Liver (tissue), 9 donors: ENCODE data around the gene WNT2. TPM values are rescaled to one million over a fixed set of nuclear protein-coding genes. Genes with fewer than 3 reads are reported as not detected.

ENCODE experiments used
- DNase-seq: peaks from one replicate; pipeline ENCODE4 v3.0.0-alpha.2; 2017; ENCODE audit warnings: low spot score
- H3K27ac ChIP-seq, 2 donors: one replicate each; pipeline ENCODE4 v1.7.0; 2013; ENCODE audit warnings: inconsistent platforms in 2 of 2, low read length in 2 of 2, control low read depth in 1 of 2, low read depth in 1 of 2, mild to moderate bottlenecking in 1 of 2
- H3K27me3 ChIP-seq, 4 donors: one replicate each; pipeline versions ENCODE4 v1.6.1 to v1.7.0; 2013; ENCODE audit warnings: low read length in 3 of 4, inconsistent platforms in 1 of 4, mild to moderate bottlenecking in 1 of 4, moderate library complexity in 1 of 4; ENCODE audit not compliant: control insufficient read depth in 4 of 4, insufficient read depth in 4 of 4
- H3K36me3 ChIP-seq, 4 donors: one replicate each; pipeline versions ENCODE4 v1.6.1 to v1.7.0; 2013; ENCODE audit warnings: low read length in 3 of 4, mild to moderate bottlenecking in 3 of 4, low read depth in 1 of 4, moderate library complexity in 1 of 4; ENCODE audit not compliant: control insufficient read depth in 4 of 4, insufficient read depth in 3 of 4
- H3K4me1 ChIP-seq, 4 donors: one replicate each; pipeline versions ENCODE4 v1.6.1 to v1.7.0; 2013; ENCODE audit warnings: low read length in 3 of 4, mild to moderate bottlenecking in 3 of 4, moderate library complexity in 1 of 4; ENCODE audit not compliant: control insufficient read depth in 4 of 4, insufficient read depth in 4 of 4
- H3K4me3 ChIP-seq, 3 donors: one replicate each; pipeline versions ENCODE4 v1.6.1 to v1.7.0; 2013; ENCODE audit warnings: low read length in 3 of 3, control low read depth in 1 of 3, low read depth in 1 of 3, mild to moderate bottlenecking in 1 of 3
- H3K9ac ChIP-seq, 2 donors: one replicate each; pipeline ENCODE4 v1.7.0; 2013; ENCODE audit warnings: low read length in 2 of 2, mild to moderate bottlenecking in 2 of 2, moderate library complexity in 2 of 2, control low read depth in 1 of 2, low read depth in 1 of 2
- H3K9me3 ChIP-seq, 4 donors: one replicate each; pipeline versions ENCODE4 v1.6.1 to v1.7.0; 2013; ENCODE audit warnings: low read length in 3 of 4; ENCODE audit not compliant: control insufficient read depth in 4 of 4
- EGR1 ChIP-seq, 2 donors: IDR thresholded peaks; 2 replicates each; pipeline ENCODE4 v1.6.1; 2016 to 2018; ENCODE audit warnings: antibody characterized with exemption in 2 of 2, low read depth in 2 of 2
- FOXA2 ChIP-seq: IDR thresholded peaks from 2 replicates; pipeline ENCODE4 v1.6.1; 2016; ENCODE audit warnings: antibody characterized with exemption
- GABPA ChIP-seq, 2 donors: IDR thresholded peaks in 1 of 2; conservative IDR thresholded peaks in 1 of 2; 2 replicates each; pipeline ENCODE4 v1.6.1; 2016; ENCODE audit warnings: antibody characterized with exemption in 2 of 2, mild to moderate bottlenecking in 1 of 2, moderate library complexity in 1 of 2
- HNF4A ChIP-seq, 2 donors: conservative IDR thresholded peaks; 2 replicates each; pipeline ENCODE4 v1.6.1; 2016; ENCODE audit warnings: antibody characterized with exemption in 2 of 2, mild to moderate bottlenecking in 2 of 2
- HNF4G ChIP-seq: IDR thresholded peaks from 2 replicates; pipeline ENCODE4 v1.6.1; 2016; ENCODE audit warnings: antibody characterized with exemption
- JUND ChIP-seq, 2 donors: IDR thresholded peaks; 2 replicates each; pipeline ENCODE4 v1.6.1; 2016; ENCODE audit warnings: antibody characterized with exemption in 2 of 2
- RXRA ChIP-seq, 2 donors: IDR thresholded peaks; 2 replicates each; pipeline ENCODE4 v1.6.1; 2017 to 2018; ENCODE audit warnings: antibody characterized with exemption in 2 of 2, mild to moderate bottlenecking in 1 of 2
- SP1 ChIP-seq: IDR thresholded peaks from 2 replicates; pipeline ENCODE4 v1.6.1; 2018; ENCODE audit warnings: antibody characterized with exemption, mild to moderate bottlenecking
- TAF1 ChIP-seq: conservative IDR thresholded peaks from 2 replicates; pipeline ENCODE4 v1.6.1; 2016; ENCODE audit warnings: antibody characterized with exemption, mild to moderate bottlenecking
- WGBS: extraction: QIAGEN DNeasy Blood & Tissue Kit; methylation state at CpG from one replicate; pipeline ENCODE4 v1.1.7; 2013; 5-methylcytosine and 5-hydroxymethylcytosine counted together
- polyA plus RNA-seq, 2 donors: library from polyadenylated mRNA; stranded (reverse) in 1 of 2; unstranded in 1 of 2; fragments of 200-250 nt in 1 of 2; fragments of >200 nt in 1 of 2; fragmentation: Nextera tagmentation in 1 of 2; extraction: Ambion mirVana in 1 of 2; gene quantifications; one replicate each; pipeline versions ENCODE4 v1.2.1 to v1.2.3, GENCODE V29; 2013 to 2015
- total RNA-seq, 2 donors: library from RNA; depleted of rRNA; stranded (reverse); fragments of >200 nt; gene quantifications; one replicate each; pipeline ENCODE4 v1.2.3, GENCODE V29; 2014
- TF ChIP-seq, protein P1 (sequence below): IDR thresholded peaks from 2 replicates; pipeline ENCODE4 v1.6.1; 2016; ENCODE audit warnings: antibody characterized with exemption
- TF ChIP-seq, protein P2 (sequence below): fragments of 150-350 bp; IDR thresholded peaks from 2 replicates; pipeline ENCODE4 v1.5.1; 2017; ENCODE audit warnings: improper control_type of control experiment, low read depth, low read length; ENCODE audit not compliant: missing input control
- TF ChIP-seq, protein P3 (sequence below): IDR thresholded peaks from 2 replicates; pipeline ENCODE4 v1.6.1; 2016; ENCODE audit warnings: antibody characterized with exemption
- TF ChIP-seq, protein P4 (sequence below): IDR thresholded peaks from 2 replicates; pipeline ENCODE4 v1.6.1; 2016; ENCODE audit warnings: antibody characterized with exemption, mild to moderate bottlenecking
- donor health status: healthy.
- donor health status: healthy.
- donor health status: healthy.
- donor health status: healthy.
- donor health status: healthy.

The WNT2 gene
- total and polyA plus RNA-seq, 4 donors: 1.1 to 2.0 (median 1.6) TPM

DNA sequence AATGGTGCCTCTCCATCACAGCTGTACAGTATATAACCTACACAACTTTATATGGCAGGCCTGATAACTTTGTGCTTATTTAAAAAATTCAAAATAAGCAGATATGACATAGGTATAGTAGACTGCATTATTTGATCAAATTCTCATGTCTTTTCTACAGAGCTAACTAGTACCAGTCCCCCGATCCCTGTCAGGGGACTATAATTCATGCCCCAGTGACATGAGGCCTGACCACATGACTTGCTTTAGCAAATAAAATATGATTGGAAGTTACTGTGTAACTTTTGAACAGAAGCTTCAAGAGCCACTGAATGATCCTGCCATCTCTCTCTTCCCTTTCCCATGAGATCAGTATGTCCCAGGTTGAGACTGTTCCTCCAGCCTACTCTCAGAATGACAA lies 49.2 kb upstream of the WNT2 start:
- Histone ChIP-seq H3K4me1 (no peaks in the 10 kb centered on the region), H3K4me3 (no peak overlapping the region), H3K36me3 (no peaks in the 10 kb centered on the region), H3K27me3 (no peaks in the 10 kb centered on the region), H3K9me3 (no peaks in the 10 kb centered on the region), H3K9ac (no peak overlapping the region), H3K27ac (no peak overlapping the region)
- no peak for DNase-seq
- TF ChIP-seq HNF4G: no peak
- WGBS: 97% methylated on average over 1 of the region's 1 CpG

DNA sequence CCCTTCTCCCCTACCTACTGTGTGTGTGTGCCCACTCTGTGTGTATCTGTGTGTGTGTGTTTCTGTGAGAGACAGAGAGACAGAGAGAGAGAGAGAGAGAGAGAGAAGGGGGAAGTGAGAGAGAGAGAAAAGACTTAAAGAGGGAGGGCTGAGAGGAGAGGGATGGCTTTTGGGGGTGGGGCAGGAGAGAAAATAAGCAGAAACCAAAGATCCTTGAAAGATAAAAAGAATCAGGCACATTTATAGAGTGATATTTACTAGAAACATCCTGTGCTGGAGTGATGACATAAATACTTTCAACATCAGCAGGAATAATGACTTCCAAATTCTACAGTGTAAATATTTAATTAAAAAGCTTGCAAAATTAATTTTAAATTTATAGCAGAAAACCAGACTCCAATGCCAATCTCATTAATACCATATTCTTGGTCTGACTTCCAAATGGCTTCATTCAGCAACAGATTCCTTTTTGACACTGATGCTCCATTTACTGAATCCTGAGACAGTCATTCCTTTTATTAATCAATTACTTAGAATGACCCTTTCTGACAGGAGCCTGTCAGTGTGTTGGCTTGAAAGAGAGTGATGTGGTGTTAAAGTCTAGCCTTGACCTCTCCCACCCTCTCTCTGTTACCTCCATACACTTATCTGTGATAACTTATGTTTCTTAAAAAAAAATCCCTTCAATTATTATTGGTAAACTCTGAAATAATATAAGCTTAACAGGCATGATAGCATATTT lies 41.7 kb upstream of the WNT2 start:
- Histone ChIP-seq H3K4me1 (no peaks in the 10 kb centered on the region), H3K27ac (no peak overlapping the region), H3K27me3 (no peaks in the 10 kb centered on the region), H3K36me3 (no peaks in the 10 kb centered on the region), H3K9ac (no peak overlapping the region), H3K4me3 (no peak overlapping the region), H3K9me3 (no peaks in the 10 kb centered on the region)
- no peak for DNase-seq
- TF ChIP-seq JUND (IDR thresholded peaks at IDR 0.05) (no peak), HNF4G (no peak), EGR1 (IDR thresholded peaks at IDR 0.05; ENCODE audit: low read depth in 2 of 2) (no peak), HNF4A (conservative IDR thresholded peaks at IDR 0.05) (no peak), TAF1 (no peak), SP1 (no peak), RXRA (IDR thresholded peaks at IDR 0.05) (no peak), FOXA2 (no peak), GABPA (IDR thresholded peaks at IDR 0.05 in 1 of 2, conservative IDR thresholded peaks at IDR 0.05 in 1 of 2) (no peak)
- TF ChIP-seq, protein P1, sequence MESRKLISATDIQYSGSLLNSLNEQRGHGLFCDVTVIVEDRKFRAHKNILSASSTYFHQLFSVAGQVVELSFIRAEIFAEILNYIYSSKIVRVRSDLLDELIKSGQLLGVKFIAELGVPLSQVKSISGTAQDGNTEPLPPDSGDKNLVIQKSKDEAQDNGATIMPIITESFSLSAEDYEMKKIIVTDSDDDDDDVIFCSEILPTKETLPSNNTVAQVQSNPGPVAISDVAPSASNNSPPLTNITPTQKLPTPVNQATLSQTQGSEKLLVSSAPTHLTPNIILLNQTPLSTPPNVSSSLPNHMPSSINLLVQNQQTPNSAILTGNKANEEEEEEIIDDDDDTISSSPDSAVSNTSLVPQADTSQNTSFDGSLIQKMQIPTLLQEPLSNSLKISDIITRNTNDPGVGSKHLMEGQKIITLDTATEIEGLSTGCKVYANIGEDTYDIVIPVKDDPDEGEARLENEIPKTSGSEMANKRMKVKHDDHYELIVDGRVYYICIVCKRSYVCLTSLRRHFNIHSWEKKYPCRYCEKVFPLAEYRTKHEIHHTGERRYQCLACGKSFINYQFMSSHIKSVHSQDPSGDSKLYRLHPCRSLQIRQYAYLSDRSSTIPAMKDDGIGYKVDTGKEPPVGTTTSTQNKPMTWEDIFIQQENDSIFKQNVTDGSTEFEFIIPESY: no peak
- TF ChIP-seq, protein P2, sequence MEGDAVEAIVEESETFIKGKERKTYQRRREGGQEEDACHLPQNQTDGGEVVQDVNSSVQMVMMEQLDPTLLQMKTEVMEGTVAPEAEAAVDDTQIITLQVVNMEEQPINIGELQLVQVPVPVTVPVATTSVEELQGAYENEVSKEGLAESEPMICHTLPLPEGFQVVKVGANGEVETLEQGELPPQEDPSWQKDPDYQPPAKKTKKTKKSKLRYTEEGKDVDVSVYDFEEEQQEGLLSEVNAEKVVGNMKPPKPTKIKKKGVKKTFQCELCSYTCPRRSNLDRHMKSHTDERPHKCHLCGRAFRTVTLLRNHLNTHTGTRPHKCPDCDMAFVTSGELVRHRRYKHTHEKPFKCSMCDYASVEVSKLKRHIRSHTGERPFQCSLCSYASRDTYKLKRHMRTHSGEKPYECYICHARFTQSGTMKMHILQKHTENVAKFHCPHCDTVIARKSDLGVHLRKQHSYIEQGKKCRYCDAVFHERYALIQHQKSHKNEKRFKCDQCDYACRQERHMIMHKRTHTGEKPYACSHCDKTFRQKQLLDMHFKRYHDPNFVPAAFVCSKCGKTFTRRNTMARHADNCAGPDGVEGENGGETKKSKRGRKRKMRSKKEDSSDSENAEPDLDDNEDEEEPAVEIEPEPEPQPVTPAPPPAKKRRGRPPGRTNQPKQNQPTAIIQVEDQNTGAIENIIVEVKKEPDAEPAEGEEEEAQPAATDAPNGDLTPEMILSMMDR: no peak
- TF ChIP-seq, protein P3, sequence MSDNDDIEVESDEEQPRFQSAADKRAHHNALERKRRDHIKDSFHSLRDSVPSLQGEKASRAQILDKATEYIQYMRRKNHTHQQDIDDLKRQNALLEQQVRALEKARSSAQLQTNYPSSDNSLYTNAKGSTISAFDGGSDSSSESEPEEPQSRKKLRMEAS: no peak
- TF ChIP-seq, protein P4, sequence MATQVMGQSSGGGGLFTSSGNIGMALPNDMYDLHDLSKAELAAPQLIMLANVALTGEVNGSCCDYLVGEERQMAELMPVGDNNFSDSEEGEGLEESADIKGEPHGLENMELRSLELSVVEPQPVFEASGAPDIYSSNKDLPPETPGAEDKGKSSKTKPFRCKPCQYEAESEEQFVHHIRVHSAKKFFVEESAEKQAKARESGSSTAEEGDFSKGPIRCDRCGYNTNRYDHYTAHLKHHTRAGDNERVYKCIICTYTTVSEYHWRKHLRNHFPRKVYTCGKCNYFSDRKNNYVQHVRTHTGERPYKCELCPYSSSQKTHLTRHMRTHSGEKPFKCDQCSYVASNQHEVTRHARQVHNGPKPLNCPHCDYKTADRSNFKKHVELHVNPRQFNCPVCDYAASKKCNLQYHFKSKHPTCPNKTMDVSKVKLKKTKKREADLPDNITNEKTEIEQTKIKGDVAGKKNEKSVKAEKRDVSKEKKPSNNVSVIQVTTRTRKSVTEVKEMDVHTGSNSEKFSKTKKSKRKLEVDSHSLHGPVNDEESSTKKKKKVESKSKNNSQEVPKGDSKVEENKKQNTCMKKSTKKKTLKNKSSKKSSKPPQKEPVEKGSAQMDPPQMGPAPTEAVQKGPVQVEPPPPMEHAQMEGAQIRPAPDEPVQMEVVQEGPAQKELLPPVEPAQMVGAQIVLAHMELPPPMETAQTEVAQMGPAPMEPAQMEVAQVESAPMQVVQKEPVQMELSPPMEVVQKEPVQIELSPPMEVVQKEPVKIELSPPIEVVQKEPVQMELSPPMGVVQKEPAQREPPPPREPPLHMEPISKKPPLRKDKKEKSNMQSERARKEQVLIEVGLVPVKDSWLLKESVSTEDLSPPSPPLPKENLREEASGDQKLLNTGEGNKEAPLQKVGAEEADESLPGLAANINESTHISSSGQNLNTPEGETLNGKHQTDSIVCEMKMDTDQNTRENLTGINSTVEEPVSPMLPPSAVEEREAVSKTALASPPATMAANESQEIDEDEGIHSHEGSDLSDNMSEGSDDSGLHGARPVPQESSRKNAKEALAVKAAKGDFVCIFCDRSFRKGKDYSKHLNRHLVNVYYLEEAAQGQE: no peak
